ENCODE data around the gene ODF2L. TPM values are rescaled to one million over a fixed set of nuclear protein-coding genes. Genes with fewer than 3 reads are reported as not detected.
A peak's percentile ranks its signal among the peaks of the same experiment; 100 is the strongest.

The ODF2L gene
- total and polyA plus RNA-seq, 2 of the 4 experiments (the other 2 are of a cell fraction): 10.4 to 12.3 TPM

- ATAC-seq (ENCODE audit: low read depth) (peak; percentile 86), DNase-seq (no peak)
- H3K79me1 ChIP-seq (ENCODE audit: low read depth in 1 of 2, low read length in 2 of 2): peaks cover 5 to 7% of the 10 kb centered on the region in 2 experiments; a peak in 3 of 4 replicates
- no peak overlapping the region for H2AK9ac ChIP-seq (replicated peaks; ENCODE audit: low read depth, low read length, poor library complexity)
- CTCF ChIA-PET: interaction anchor here (0.7 to 1.0 kb wide), 2 partner anchors 84 to 85 kb away, joined by 3 read pairs; no protein-coding TSS in a partner anchor
- H3K27me3 ChIP-seq (ENCODE audit: control insufficient read depth, insufficient read depth, low read length): no peaks in the 10 kb centered on the region
- no peak overlapping the region for H4K91ac ChIP-seq (ENCODE audit: insufficient read depth, low read depth, low read length)
- no peak overlapping the region for H3K23ac ChIP-seq (ENCODE audit: low read depth, low read length)
- H2BK20ac ChIP-seq (ENCODE audit: low read depth, low read length): no peak overlapping the region
- no peaks in the 10 kb centered on the region; the same call in 1 of the 2 replicates for H4K20me1 ChIP-seq (ENCODE audit: insufficient read depth, low read length)
- H2BK120ac ChIP-seq (ENCODE audit: low read depth, low read length): no peak overlapping the region
- BruUV-seq (replicated peaks): no TSS peak
- H2AK5ac ChIP-seq (ENCODE audit: low read depth, low read length): no peak overlapping the region
- no peak overlapping the region for H2AFZ ChIP-seq (replicated peaks; ENCODE audit: low read length, poor library complexity)
- intact Hi-C loops (cut with micrococcal nuclease) (loop anchor here (1.0 kb wide), 1 partner anchor 8 kb away; the partner anchor contains the start of gene ODF2L), in situ Hi-C loops (cut with MboI; ENCODE audit: low sequenced_read_pairs) (loop anchor here (25.0 kb wide), 2 partner anchors 574 to 699 kb away; no protein-coding TSS in a partner anchor), dilution Hi-C loops (cut with HindIII; ENCODE audit: low sequenced_read_pairs, unreplicated experiment) (no loop called here)
- no peak overlapping the region for H3K4me3 ChIP-seq (ENCODE audit: insufficient read depth, low read depth, low read length)
- no peak overlapping the region for H3K56ac ChIP-seq (ENCODE audit: extremely low read depth, insufficient read depth, low read length)
- no peak overlapping the region for H2BK15ac ChIP-seq (ENCODE audit: low read depth, low read length)
- no peaks in the 10 kb centered on the region for H3K4me1 ChIP-seq (ENCODE audit: control insufficient read depth, insufficient read depth, low read length)
- H3K4ac ChIP-seq (ENCODE audit: low read depth, low read length): no peak overlapping the region
- H3K9ac ChIP-seq (ENCODE audit: low read depth, low read length): no peak overlapping the region
- no peak overlapping the region for H3K27ac ChIP-seq (ENCODE audit: insufficient read depth, low read length)
- H2BK5ac ChIP-seq (ENCODE audit: low read depth, low read length, poor library complexity, severe bottlenecking): no peak overlapping the region
- H3K14ac ChIP-seq (replicated peaks; ENCODE audit: low read depth, low read length): no peak overlapping the region
- POLR2A ChIA-PET (ENCODE audit: unreplicated experiment): no interaction called here
- no peaks in the 10 kb centered on the region for H3K9me3 ChIP-seq (ENCODE audit: control insufficient read depth, insufficient read depth, low read length)
- H3K4me2 ChIP-seq (ENCODE audit: low read depth, low read length): peak overlapping the region; percentile 45; the same call in 1 of the 2 replicates
- peaks cover 2% of the 10 kb centered on the region; the same call in 1 of the 2 replicates for H3K36me3 ChIP-seq (ENCODE audit: control insufficient read depth, insufficient read depth, low read length)
- WGBS, 2 experiments (ENCODE audit: extremely low coverage in 2 of 2, insufficient read length in 1 of 2): no CpG with 5 or more reads among the region's 3 CpGs
- no peak overlapping the region for H4K5ac ChIP-seq (ENCODE audit: low read depth, low read length)
- no peak overlapping the region; a peak in 1 of 4 replicates for H4K8ac ChIP-seq (ENCODE audit: low read depth in 2 of 2, low read length in 2 of 2)
- no peak overlapping the region for H3K18ac ChIP-seq (ENCODE audit: low read depth, low read length)
- H3K9me1 ChIP-seq (ENCODE audit: insufficient read depth, low read length): peaks cover 2% of the 10 kb centered on the region; the same call in 1 of the 2 replicates
- TF ChIP-seq RFX5 (IDR thresholded peaks at IDR 0.05; ENCODE audit: low read depth, low read length): no peak
- no peak for TF ChIP-seq MAFK (IDR thresholded peaks at IDR 0.05; ENCODE audit: low read depth, low read length)
- no peak for TF ChIP-seq CHD1 (IDR thresholded peaks at IDR 0.05; ENCODE audit: low read depth, low read length)
- no peak for TF ChIP-seq MXI1 (IDR thresholded peaks at IDR 0.05; ENCODE audit: borderline replicate concordance, low read depth, low read length)
- no peak for TF ChIP-seq USF2 (IDR thresholded peaks at IDR 0.05; ENCODE audit: low read depth, low read length)
- TF ChIP-seq CTCF (conservative IDR thresholded peaks at IDR 0.05; ENCODE audit: low read depth, low read length): no peak
- TF ChIP-seq ELK1 (IDR thresholded peaks at IDR 0.05; ENCODE audit: borderline replicate concordance, low read depth, low read length): no peak
- TF ChIP-seq POLR2A (IDR thresholded peaks at IDR 0.05; ENCODE audit: low read depth, low read length): no peak
- no peak for TF ChIP-seq RAD21 (IDR thresholded peaks at IDR 0.05; ENCODE audit: low read length)
- no peak for TF ChIP-seq SMC3 (IDR thresholded peaks at IDR 0.05; ENCODE audit: low read depth, low read length)
- TF ChIP-seq FOS (IDR thresholded peaks at IDR 0.05; ENCODE audit: low read depth, low read length): no peak
- no peak for TF ChIP-seq NFE2L2 (IDR thresholded peaks at IDR 0.05; ENCODE audit: low read depth, low read length)
- TF ChIP-seq RCOR1 (IDR thresholded peaks at IDR 0.05; ENCODE audit: insufficient replicate concordance, low read length): no peak
- no peak for TF ChIP-seq BHLHE40 (IDR thresholded peaks at IDR 0.05; ENCODE audit: low read depth, low read length)
- TF ChIP-seq MAZ (IDR thresholded peaks at IDR 0.05; ENCODE audit: borderline replicate concordance, low read depth, low read length): no peak
Observed at GRCh38 chr1:86387916-86388627, 8.1 kb downstream of the ODF2L start.

Data from IMR-90 (cell line).